Smooth muscle cell (in vitro differentiated cells): ENCODE results near the gene FKBP5. TPM values are rescaled to one million over a fixed set of nuclear protein-coding genes. Genes with fewer than 3 reads are reported as not detected.

Experiments
- DNase-seq: peaks from one replicate; lab custom pipeline; 2025; ENCODE audit not compliant: unreplicated experiment; lab: John Stamatoyannopoulos, UW
- H2AFZ ChIP-seq: fragments of 200-600 bp; sonication (generic); 2 replicates; pipeline ENCODE4 v1.6.0; 2016; ENCODE audit warnings: antibody characterized with exemption, low read depth, mild to moderate bottlenecking
- H3F3A ChIP-seq: fragments of 200-600 bp; sonication (generic); 2 replicates; pipeline ENCODE4 v1.6.0; 2017; ENCODE audit warnings: antibody characterized with exemption, low read depth
- H3K27ac ChIP-seq: fragments of 200-600 bp; sonication (generic); 2 replicates; pipeline ENCODE4 v1.5.1; 2016; ENCODE audit warnings: low read depth, mild to moderate bottlenecking
- H3K27me3 ChIP-seq: fragments of 200-600 bp; sonication (generic); 2 replicates; pipeline ENCODE4 v1.6.1; 2016; ENCODE audit warnings: low read depth, mild to moderate bottlenecking
- H3K36me3 ChIP-seq: fragments of 200-600 bp; sonication (generic); 2 replicates; pipeline ENCODE4 v1.5.1; 2016; ENCODE audit warnings: low read depth
- H3K4me1 ChIP-seq: fragments of 200-600 bp; sonication (generic); 2 replicates; pipeline ENCODE4 v1.5.1; 2016; ENCODE audit warnings: low read depth
- H3K4me2 ChIP-seq: fragments of 200-600 bp; sonication (generic); 2 replicates; pipeline ENCODE4 v1.6.0; 2016; ENCODE audit warnings: mild to moderate bottlenecking
- H3K4me3 ChIP-seq: fragments of 200-600 bp; sonication (generic); 2 replicates; pipeline ENCODE4 v1.5.1; 2016; ENCODE audit warnings: mild to moderate bottlenecking
- H3K79me2 ChIP-seq: fragments of 200-600 bp; sonication (generic); 2 replicates; pipeline ENCODE4 v1.6.0; 2016; ENCODE audit warnings: low read depth, mild to moderate bottlenecking
- H3K9ac ChIP-seq: fragments of 200-600 bp; sonication (generic); 2 replicates; pipeline ENCODE4 v1.6.0; 2016; ENCODE audit warnings: low read depth
- H3K9me3 ChIP-seq: fragments of 200-600 bp; sonication (generic); replicated peaks from 2 replicates; pipeline ENCODE4 v1.5.1; 2016; ENCODE audit warnings: low read depth
- H4K20me1 ChIP-seq: fragments of 200-600 bp; sonication (generic); 2 replicates; pipeline ENCODE4 v1.6.0; 2016; ENCODE audit warnings: low read depth
- WGBS: methylation state at CpG from one replicate; pipeline ENCODE4 v1.1.7; 2016; ENCODE audit warnings: low lambda C conversion rate; 5-methylcytosine and 5-hydroxymethylcytosine counted together
- polyA plus RNA-seq: library from polyadenylated mRNA; unstranded; fragments of >200 nt; fragmentation: Nextera tagmentation; extraction: Ambion mirVana; gene quantifications from 2 replicates; pipeline ENCODE4 v1.2.1, GENCODE V29; 2016
- total RNA-seq: library from RNA; depleted of rRNA; stranded (reverse); fragments of >200 nt; gene quantifications from 2 replicates; pipeline ENCODE4 v1.2.3, GENCODE V29; 2014
- TF ChIP-seq, protein P1 (sequence below): fragments of 200-600 bp; sonication (generic); IDR thresholded peaks from 2 replicates; pipeline ENCODE4 v1.5.1; 2017; ENCODE audit warnings: borderline replicate concordance, mild to moderate bottlenecking, antibody characterized with exemption; ENCODE audit not compliant: insufficient read depth, poor library complexity, severe bottlenecking

Gene FKBP5
- total and polyA plus RNA-seq, 2 experiments from 2014 or later = 0.85 to 3.8 TPM

DNA sequence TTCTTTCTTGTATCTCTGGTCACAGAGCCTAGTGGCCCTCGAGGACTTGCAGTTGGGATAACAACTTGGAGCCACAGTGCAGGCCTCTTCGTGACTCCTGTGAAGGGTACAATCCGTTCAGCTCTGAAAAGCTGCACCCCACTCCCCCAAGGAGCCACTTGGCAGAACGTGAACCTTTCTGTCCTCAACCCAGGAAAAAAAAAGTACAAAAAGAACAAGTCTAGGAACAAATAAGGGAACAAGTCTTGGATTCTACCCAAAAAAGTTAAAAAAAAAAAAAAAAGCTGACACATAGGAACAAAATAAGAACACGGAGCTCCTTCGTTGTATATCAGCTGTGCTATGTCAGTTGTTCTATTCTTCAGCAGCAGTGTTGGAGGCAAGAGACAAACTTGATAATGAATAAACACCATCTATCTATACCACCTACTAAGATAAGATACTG is 98.1 kb downstream of the FKBP5 start:
- H3K27me3 ChIP-seq = no peaks in the 10 kb centered on the region
- DNase-seq = no peak
- H3K4me1 ChIP-seq = no peaks in the 10 kb centered on the region
- H3K4me2 ChIP-seq = no peak overlapping the region
- H3K27ac ChIP-seq = no peak overlapping the region
- H2AFZ ChIP-seq = no peak overlapping the region
- WGBS = 95% methylated on average over 6 of the region's 6 CpGs
- no peaks in the 10 kb centered on the region for H3K9me3 ChIP-seq
- no peaks in the 10 kb centered on the region for H3K79me2 ChIP-seq
- TF ChIP-seq, protein P1, sequence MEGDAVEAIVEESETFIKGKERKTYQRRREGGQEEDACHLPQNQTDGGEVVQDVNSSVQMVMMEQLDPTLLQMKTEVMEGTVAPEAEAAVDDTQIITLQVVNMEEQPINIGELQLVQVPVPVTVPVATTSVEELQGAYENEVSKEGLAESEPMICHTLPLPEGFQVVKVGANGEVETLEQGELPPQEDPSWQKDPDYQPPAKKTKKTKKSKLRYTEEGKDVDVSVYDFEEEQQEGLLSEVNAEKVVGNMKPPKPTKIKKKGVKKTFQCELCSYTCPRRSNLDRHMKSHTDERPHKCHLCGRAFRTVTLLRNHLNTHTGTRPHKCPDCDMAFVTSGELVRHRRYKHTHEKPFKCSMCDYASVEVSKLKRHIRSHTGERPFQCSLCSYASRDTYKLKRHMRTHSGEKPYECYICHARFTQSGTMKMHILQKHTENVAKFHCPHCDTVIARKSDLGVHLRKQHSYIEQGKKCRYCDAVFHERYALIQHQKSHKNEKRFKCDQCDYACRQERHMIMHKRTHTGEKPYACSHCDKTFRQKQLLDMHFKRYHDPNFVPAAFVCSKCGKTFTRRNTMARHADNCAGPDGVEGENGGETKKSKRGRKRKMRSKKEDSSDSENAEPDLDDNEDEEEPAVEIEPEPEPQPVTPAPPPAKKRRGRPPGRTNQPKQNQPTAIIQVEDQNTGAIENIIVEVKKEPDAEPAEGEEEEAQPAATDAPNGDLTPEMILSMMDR = no peak
- no peaks in the 10 kb centered on the region for H4K20me1 ChIP-seq
- H3F3A ChIP-seq = no peaks in the 10 kb centered on the region
- H3K4me3 ChIP-seq = no peak overlapping the region
- H3K9ac ChIP-seq = no peak overlapping the region
- no peaks in the 10 kb centered on the region for H3K36me3 ChIP-seq

- WGBS = 98% methylated on average over 3 of the region's 3 CpGs
- no peaks in the 10 kb centered on the region for H3K36me3 ChIP-seq
Measured at GRCh38 chr6:35589904-35590303, 98.8 kb downstream of the FKBP5 start.

GRCh38 chr6:35589201-35589739 is 99.4 kb downstream of the FKBP5 start:
- TF ChIP-seq, protein P1 = no peak
- Histone ChIP-seq H4K20me1 (no peaks in the 10 kb centered on the region), H3K79me2 (no peaks in the 10 kb centered on the region), H3K4me3 (no peak overlapping the region), H3K27ac (no peak overlapping the region), H3K9ac (no peak overlapping the region), H3K9me3 (no peaks in the 10 kb centered on the region), H3K36me3 (no peaks in the 10 kb centered on the region), H2AFZ (no peak overlapping the region), H3K4me2 (no peak overlapping the region), H3K4me1 (no peaks in the 10 kb centered on the region), H3F3A (no peaks in the 10 kb centered on the region), H3K27me3 (no peaks in the 10 kb centered on the region)
- DNase-seq = no peak
- WGBS = 98% methylated on average over 8 of the region's 8 CpGs

More at GRCh38 chr6:35589904-35590303, 98.8 kb downstream of the FKBP5 start:
- no peak overlapping the region for H3K4me3 ChIP-seq
- no peaks in the 10 kb centered on the region for H3K9me3 ChIP-seq
- H3K4me2 ChIP-seq = no peak overlapping the region
- no peaks in the 10 kb centered on the region for H3K4me1 ChIP-seq
- no peaks in the 10 kb centered on the region for H3K27me3 ChIP-seq
- no peak overlapping the region for H2AFZ ChIP-seq
- no peaks in the 10 kb centered on the region for H3F3A ChIP-seq
- H3K27ac ChIP-seq = no peak overlapping the region
- H3K9ac ChIP-seq = no peak overlapping the region
- TF ChIP-seq, protein P1 = no peak
- H3K79me2 ChIP-seq = no peaks in the 10 kb centered on the region
- H4K20me1 ChIP-seq = no peaks in the 10 kb centered on the region
- no peak for DNase-seq

GRCh38 chr6:35587167-35587566 is 101.5 kb downstream of the FKBP5 start:
- 96% methylated on average over 2 of the region's 2 CpGs for WGBS
- no peaks in the 10 kb centered on the region for H3K36me3 ChIP-seq
- no peak overlapping the region for H3K27ac ChIP-seq
- DNase-seq = no peak
- TF ChIP-seq, protein P1 = no peak
- no peaks in the 10 kb centered on the region for H3F3A ChIP-seq
- no peaks in the 10 kb centered on the region for H3K9me3 ChIP-seq
- no peaks in the 10 kb centered on the region for H3K79me2 ChIP-seq
- no peak overlapping the region for H3K9ac ChIP-seq
- H3K4me2 ChIP-seq = no peak overlapping the region
- H4K20me1 ChIP-seq = no peaks in the 10 kb centered on the region
- no peaks in the 10 kb centered on the region for H3K4me1 ChIP-seq
- no peaks in the 10 kb centered on the region for H3K27me3 ChIP-seq
- no peak overlapping the region for H2AFZ ChIP-seq
- no peak overlapping the region for H3K4me3 ChIP-seq
